SK-N-SH (cell line): ENCODE data around the gene CCDC179.

ENCODE experiments used
- NRF1 ChIP-seq: IDR thresholded peaks from 2 replicates; pipeline ENCODE4 v1.6.1; 2012; ENCODE audit warnings: low read depth, mild to moderate bottlenecking, low read length
- USF2 ChIP-seq: fragments of 150-350 bp; IDR thresholded peaks from 2 replicates; pipeline ENCODE4 v1.6.1; 2017; ENCODE audit warnings: antibody characterized with exemption, low read length, low read depth, borderline replicate concordance
- TF ChIP-seq, protein P1 (sequence below): fragments of 200-600 bp; sonication (generic); IDR thresholded peaks from 2 replicates; pipeline ENCODE4 v1.6.1; 2017; ENCODE audit warnings: antibody characterized with exemption, mild to moderate bottlenecking, moderate library complexity

- TF ChIP-seq, protein P1, sequence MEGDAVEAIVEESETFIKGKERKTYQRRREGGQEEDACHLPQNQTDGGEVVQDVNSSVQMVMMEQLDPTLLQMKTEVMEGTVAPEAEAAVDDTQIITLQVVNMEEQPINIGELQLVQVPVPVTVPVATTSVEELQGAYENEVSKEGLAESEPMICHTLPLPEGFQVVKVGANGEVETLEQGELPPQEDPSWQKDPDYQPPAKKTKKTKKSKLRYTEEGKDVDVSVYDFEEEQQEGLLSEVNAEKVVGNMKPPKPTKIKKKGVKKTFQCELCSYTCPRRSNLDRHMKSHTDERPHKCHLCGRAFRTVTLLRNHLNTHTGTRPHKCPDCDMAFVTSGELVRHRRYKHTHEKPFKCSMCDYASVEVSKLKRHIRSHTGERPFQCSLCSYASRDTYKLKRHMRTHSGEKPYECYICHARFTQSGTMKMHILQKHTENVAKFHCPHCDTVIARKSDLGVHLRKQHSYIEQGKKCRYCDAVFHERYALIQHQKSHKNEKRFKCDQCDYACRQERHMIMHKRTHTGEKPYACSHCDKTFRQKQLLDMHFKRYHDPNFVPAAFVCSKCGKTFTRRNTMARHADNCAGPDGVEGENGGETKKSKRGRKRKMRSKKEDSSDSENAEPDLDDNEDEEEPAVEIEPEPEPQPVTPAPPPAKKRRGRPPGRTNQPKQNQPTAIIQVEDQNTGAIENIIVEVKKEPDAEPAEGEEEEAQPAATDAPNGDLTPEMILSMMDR = no peak
- TF ChIP-seq NRF1 (no peak), USF2 (no peak)
These were observed 40.7 kb upstream of the CCDC179 start for GRCh38 chr11:22900764-22901486.
